Activated CD4-positive, CD25-positive, alpha-beta regulatory T cell treated with anti-CD3 and anti-CD28 coated beads, Interleukin-2, amount 50 U/mL, for 24 hours (primary cell): ENCODE data around the gene MORN1.
"Not testable (repeated sequence)": the region's sequence is repeated elsewhere in the genome, so short reads cannot be mapped to it uniquely, and the experiment has no call there.

Experiments used
- ATAC-seq, 2 donors: fragments of 150-1000 bp; cut with Tn5 transposase; one replicate each; pipeline ENCODE4 v1.10.0; 2021; ENCODE audit warnings: mild to moderate bottlenecking in 1 of 2, moderate library complexity in 1 of 2

MORN1 gene

GRCh38 chr1:2391041-2391930, at the start of gene MORN1, which contains the start of gene RER1:
Gene MORN1, minus strand, starts transcription at chr1:2391554. Its CDS starts 21 bp downstream, at chr1:2391533.
Gene RER1, plus strand, starts transcription at chr1:2391841. Its CDS starts 3,950 bp downstream, at chr1:2395791.
- ATAC-seq, result peak; percentile 97 to 98

GRCh38 chr1:2440346-2440745, 49.0 kb upstream of the MORN1 start:
- ATAC-seq, result not testable (repeated sequence)

GRCh38 chr1:2439369-2439768, 48.0 kb upstream of the MORN1 start:
- ATAC-seq, result no peak

- ATAC-seq, result no peak
Observed at GRCh38 chr1:2438641-2439040, 47.3 kb upstream of the MORN1 start.

- no peak for ATAC-seq
Observed at GRCh38 chr1:2438038-2438437, 46.7 kb upstream of the MORN1 start.

- no peak for ATAC-seq
Observed at GRCh38 chr1:2437617-2438016, 46.3 kb upstream of the MORN1 start.

GRCh38 chr1:2436876-2437275, 45.5 kb upstream of the MORN1 start:
- ATAC-seq, result no peak

- ATAC-seq, result no peak
Observed at GRCh38 chr1:2435746-2436355, 44.5 kb upstream of the MORN1 start.

GRCh38 chr1:2435091-2435490, 43.7 kb upstream of the MORN1 start:
- no peak for ATAC-seq

GRCh38 chr1:2433936-2434655, 42.7 kb upstream of the MORN1 start:
- ATAC-seq, result no peak

- ATAC-seq, result no peak
Observed at GRCh38 chr1:2433196-2433595, 41.8 kb upstream of the MORN1 start.

GRCh38 chr1:2432441-2432844, 41.1 kb upstream of the MORN1 start:
- no peak for ATAC-seq

- no peak for ATAC-seq
Observed at GRCh38 chr1:2431518-2431917, 40.2 kb upstream of the MORN1 start.

GRCh38 chr1:2431103-2431502, 39.7 kb upstream of the MORN1 start:
- ATAC-seq, result no peak

GRCh38 chr1:2430592-2430973, 39.2 kb upstream of the MORN1 start:
- no peak for ATAC-seq

GRCh38 chr1:2429780-2430591, 38.6 kb upstream of the MORN1 start:
- no peak for ATAC-seq

- ATAC-seq, result no peak
Observed at GRCh38 chr1:2428490-2428889, 37.1 kb upstream of the MORN1 start.

- ATAC-seq, result no peak
Observed at GRCh38 chr1:2427976-2428375, 36.6 kb upstream of the MORN1 start.

GRCh38 chr1:2427051-2427450, 35.7 kb upstream of the MORN1 start:
- ATAC-seq, result no peak

- no peak for ATAC-seq
Observed at GRCh38 chr1:2426540-2426939, 35.2 kb upstream of the MORN1 start.

- no peak for ATAC-seq
Observed at GRCh38 chr1:2425892-2426291, 34.5 kb upstream of the MORN1 start.

- ATAC-seq, result no peak
Observed at GRCh38 chr1:2422523-2422922, 31.2 kb upstream of the MORN1 start.

GRCh38 chr1:2419416-2419815, 28.1 kb upstream of the MORN1 start:
- no peak for ATAC-seq
